Sigmoid colon (tissue), 7 donors: Measurements from ENCODE around the gene PYGO1. TPM values are rescaled to one million over a fixed set of nuclear protein-coding genes. Genes with fewer than 3 reads are reported as not detected.
"Not testable (repeated sequence)": the region's sequence is repeated elsewhere in the genome, so short reads cannot be mapped to it uniquely, and the experiment has no call there.

Experiments used
- DNase-seq: peaks from one replicate; pipeline ENCODE4 v3.0.0-alpha.2; 2019
- H3K27ac ChIP-seq, 4 donors: fragments of 200-600 bp; sonication (generic); one replicate each; pipeline ENCODE4 v1.5.1; 2016 to 2019; ENCODE audit warnings: mild to moderate bottlenecking in 1 of 4
- H3K27me3 ChIP-seq, 3 donors: fragments of 200-600 bp; sonication (generic); one replicate each; pipeline ENCODE4 v1.5.1; 2019; ENCODE audit warnings: mild to moderate bottlenecking in 1 of 3
- H3K36me3 ChIP-seq, 4 donors: fragments of 200-600 bp; sonication (generic); one replicate each; pipeline ENCODE4 v1.5.1; 2016 to 2019
- H3K4me1 ChIP-seq, 4 donors: fragments of 200-600 bp; sonication (generic); one replicate each; pipeline ENCODE4 v1.5.1; 2017 to 2019
- H3K4me3 ChIP-seq, 4 donors: fragments of 200-600 bp; sonication (generic); one replicate each; pipeline ENCODE4 v1.5.1; 2017 to 2019; ENCODE audit warnings: mild to moderate bottlenecking in 2 of 4, moderate library complexity in 1 of 4
- H3K9me3 ChIP-seq, 4 donors: fragments of 200-600 bp in 3 of 4; sonication (generic) in 3 of 4; one replicate each; pipeline versions ENCODE4 v1.5.1 to v1.6.1; 2013 to 2019
- EP300 ChIP-seq, 4 donors: sonication (generic); formaldehyde crosslinking; IDR thresholded peaks; one replicate each; pipeline ENCODE4 v1.6.1; 2017; ENCODE audit warnings: antibody characterized with exemption in 4 of 4
- POLR2A ChIP-seq, 2 donors: fragments of 450-650 bp; IDR thresholded peaks; one replicate each; pipeline ENCODE4 v1.6.1; 2016; ENCODE audit warnings: antibody characterized with exemption in 2 of 2, mild to moderate bottlenecking in 2 of 2, moderate library complexity in 2 of 2
- POLR2AphosphoS5 ChIP-seq, 4 donors: sonication (generic); formaldehyde crosslinking; IDR thresholded peaks; one replicate each; pipeline ENCODE4 v1.6.1; 2017; ENCODE audit warnings: antibody characterized with exemption in 4 of 4
- WGBS, 2 donors: extraction: QIAGEN DNeasy Blood & Tissue Kit; methylation state at CpG; one replicate each; pipeline ENCODE4 v1.1.7; 2013; 5-methylcytosine and 5-hydroxymethylcytosine counted together
- intact Hi-C: fragments of 100-400 bp; cut with DNase I; formaldehyde crosslinking; loops from one replicate; pipeline ENCODE4 v1.15.1; 2023
- polyA plus RNA-seq, 3 donors: library from polyadenylated mRNA; stranded (reverse); fragments of 200-250 nt; gene quantifications; one replicate each; pipeline ENCODE4 v1.2.3, GENCODE V29; 2013
- total RNA-seq, 4 donors: library from RNA; depleted of rRNA; stranded (reverse); fragments of >200 nt; gene quantifications; one replicate each; pipeline ENCODE4 v1.1.0, GENCODE V29; 2016
- TF ChIP-seq, protein P1 (sequence below), 4 experiments: fragments of 450-650 bp in 3 of 4; fragments of 200-600 bp in 1 of 4; IDR thresholded peaks; one replicate each; pipeline ENCODE4 v1.5.1; 2016 to 2019; ENCODE audit warnings: antibody characterized with exemption in 4 of 4, mild to moderate bottlenecking in 3 of 4, moderate library complexity in 2 of 4
- donor health status: healthy with polysubstance abuse.
- donor health status: Bipolar disorder and iron deficiency.
- donor health status: healthy.

Gene PYGO1
- total and polyA plus RNA-seq, 7 donors: under 0.01 to 20.7 (median 14.5) TPM

GRCh38 chr15:55615445-55615844 is 27.3 kb upstream of the PYGO1 start:
- Histone ChIP-seq H3K27me3 (no peaks in the 10 kb centered on the region), H3K36me3 (no peaks in the 10 kb centered on the region), H3K27ac (no peak overlapping the region), H3K4me1 (no peaks in the 10 kb centered on the region), H3K9me3 (no peaks in the 10 kb centered on the region), H3K4me3 (no peak overlapping the region)
- no peak for DNase-seq
- 38 to 80% methylated on average over 1 of the region's 1 CpG for WGBS, 2 donors
- TF ChIP-seq EP300 (IDR thresholded peaks at IDR 0.05) (no peak), POLR2A (IDR thresholded peaks at IDR 0.05) (no peak), POLR2AphosphoS5 (IDR thresholded peaks at IDR 0.05) (no peak)
- TF ChIP-seq, protein P1, sequence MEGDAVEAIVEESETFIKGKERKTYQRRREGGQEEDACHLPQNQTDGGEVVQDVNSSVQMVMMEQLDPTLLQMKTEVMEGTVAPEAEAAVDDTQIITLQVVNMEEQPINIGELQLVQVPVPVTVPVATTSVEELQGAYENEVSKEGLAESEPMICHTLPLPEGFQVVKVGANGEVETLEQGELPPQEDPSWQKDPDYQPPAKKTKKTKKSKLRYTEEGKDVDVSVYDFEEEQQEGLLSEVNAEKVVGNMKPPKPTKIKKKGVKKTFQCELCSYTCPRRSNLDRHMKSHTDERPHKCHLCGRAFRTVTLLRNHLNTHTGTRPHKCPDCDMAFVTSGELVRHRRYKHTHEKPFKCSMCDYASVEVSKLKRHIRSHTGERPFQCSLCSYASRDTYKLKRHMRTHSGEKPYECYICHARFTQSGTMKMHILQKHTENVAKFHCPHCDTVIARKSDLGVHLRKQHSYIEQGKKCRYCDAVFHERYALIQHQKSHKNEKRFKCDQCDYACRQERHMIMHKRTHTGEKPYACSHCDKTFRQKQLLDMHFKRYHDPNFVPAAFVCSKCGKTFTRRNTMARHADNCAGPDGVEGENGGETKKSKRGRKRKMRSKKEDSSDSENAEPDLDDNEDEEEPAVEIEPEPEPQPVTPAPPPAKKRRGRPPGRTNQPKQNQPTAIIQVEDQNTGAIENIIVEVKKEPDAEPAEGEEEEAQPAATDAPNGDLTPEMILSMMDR (IDR thresholded peaks at IDR 0.05): no peak
- intact Hi-C loops: no loop called here

DNA sequence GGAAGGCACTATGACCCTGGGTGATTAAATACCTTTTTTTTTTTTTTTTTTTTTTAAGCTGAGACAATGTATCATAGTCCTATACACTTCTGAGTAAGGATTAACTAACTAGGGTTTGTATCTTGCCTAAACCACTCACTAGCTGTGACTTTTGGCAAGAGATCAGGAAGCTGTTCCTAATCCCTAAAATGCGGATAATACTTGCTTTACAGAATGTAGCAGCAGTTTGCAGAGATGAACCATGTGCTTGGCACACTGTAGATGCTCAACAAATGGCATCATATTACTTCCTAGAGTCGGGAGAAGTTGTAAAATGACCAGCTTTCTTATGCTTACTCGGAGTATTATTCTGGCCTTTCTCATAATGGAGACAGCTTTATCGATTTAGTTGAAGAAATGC is 25.6 kb upstream of the PYGO1 start:
- intact Hi-C loops: no loop called here
- Histone ChIP-seq H3K4me3 (no peak overlapping the region), H3K27ac (no peak overlapping the region), H3K4me1 (no peaks in the 10 kb centered on the region), H3K9me3 (no peaks in the 10 kb centered on the region), H3K27me3 (no peaks in the 10 kb centered on the region), H3K36me3 (no peaks in the 10 kb centered on the region)
- TF ChIP-seq POLR2A (IDR thresholded peaks at IDR 0.05) (no peak), EP300 (IDR thresholded peaks at IDR 0.05) (no peak)
- TF ChIP-seq, protein P1 (IDR thresholded peaks at IDR 0.05): no peak
- 78 to 85% methylated on average over 4 of the region's 4 CpGs for WGBS, 2 donors
- DNase-seq: no peak

- Histone ChIP-seq H3K27ac (no peak overlapping the region), H3K4me3 (no peak overlapping the region), H3K27me3 (no peaks in the 10 kb centered on the region), H3K9me3 (peaks cover 0 to 3% (median 0%) of the 10 kb centered on the region in 4 donors), H3K4me1 (no peaks in the 10 kb centered on the region), H3K36me3 (no peaks in the 10 kb centered on the region)
- 91 to 94% methylated on average over 5 of the region's 5 CpGs for WGBS, 2 donors
- TF ChIP-seq EP300 (IDR thresholded peaks at IDR 0.05): no peak
- TF ChIP-seq, protein P1 (IDR thresholded peaks at IDR 0.05): no peak
- TF ChIP-seq POLR2A (IDR thresholded peaks at IDR 0.05): no peak
- no peak for TF ChIP-seq POLR2AphosphoS5 (IDR thresholded peaks at IDR 0.05)
- no peak for DNase-seq
- intact Hi-C loops: no loop called here
These were observed 18.1 kb upstream of the PYGO1 start for GRCh38 chr15:55606214-55606613.

GRCh38 chr15:55601374-55601773 is 13.2 kb upstream of the PYGO1 start:
- intact Hi-C loops: no loop called here
- no peak for DNase-seq
- Histone ChIP-seq H3K4me3 (no peak overlapping the region), H3K27me3 (no peaks in the 10 kb centered on the region), H3K36me3 (no peaks in the 10 kb centered on the region), H3K9me3 (peaks cover 0 to 2% (median 0%) of the 10 kb centered on the region in 4 donors), H3K4me1 (no peaks in the 10 kb centered on the region), H3K27ac (no peak overlapping the region)
- TF ChIP-seq POLR2AphosphoS5 (IDR thresholded peaks at IDR 0.05) (no peak), EP300 (IDR thresholded peaks at IDR 0.05) (no peak)
- 93 to 94% methylated on average over 5 of the region's 5 CpGs for WGBS, 2 donors

GRCh38 chr15:55599439-55599838 is 11.3 kb upstream of the PYGO1 start:
- Histone ChIP-seq H3K27me3 (no peaks in the 10 kb centered on the region), H3K4me3 (no peak overlapping the region), H3K36me3 (no peaks in the 10 kb centered on the region), H3K27ac (no peak overlapping the region), H3K9me3 (no peaks in the 10 kb centered on the region), H3K4me1 (no peaks in the 10 kb centered on the region)
- intact Hi-C loops: no loop called here
- WGBS, 2 donors: 87 to 91% methylated on average over 3 of the region's 3 CpGs
- TF ChIP-seq EP300 (IDR thresholded peaks at IDR 0.05): no peak
- TF ChIP-seq POLR2AphosphoS5 (IDR thresholded peaks at IDR 0.05): no peak
- DNase-seq: no peak

GRCh38 chr15:55593019-55593418 is 4.9 kb upstream of the PYGO1 start:
- not testable (repeated sequence) for DNase-seq, H3K4me1 ChIP-seq, H3K27me3 ChIP-seq, H3K27ac ChIP-seq, H3K9me3 ChIP-seq, H3K36me3 ChIP-seq, H3K4me3 ChIP-seq
- WGBS, 2 donors: 94 to 98% methylated on average over 1 of the region's 1 CpG
- intact Hi-C loops: loop anchor here (5.0 kb wide), 1 partner anchor 386 kb away; no protein-coding TSS in a partner anchor
